Body of pancreas (tissue), 4 donors: ENCODE data around the gene SLC22A5.

Experiments
- POLR2A ChIP-seq, 3 donors: fragments of 450-650 bp; IDR thresholded peaks; one replicate each; pipeline ENCODE4 v1.6.1; 2016; ENCODE audit warnings: antibody characterized with exemption in 3 of 3, mild to moderate bottlenecking in 2 of 3
- TF ChIP-seq, protein P1 (sequence below), 7 experiments: fragments of 450-650 bp in 4 of 7; fragments of 200-600 bp in 3 of 7; sonication (generic) in 3 of 7; IDR thresholded peaks; one replicate each; pipeline ENCODE4 v1.5.1; 2016 to 2019; ENCODE audit warnings: antibody characterized with exemption in 7 of 7

DNA sequence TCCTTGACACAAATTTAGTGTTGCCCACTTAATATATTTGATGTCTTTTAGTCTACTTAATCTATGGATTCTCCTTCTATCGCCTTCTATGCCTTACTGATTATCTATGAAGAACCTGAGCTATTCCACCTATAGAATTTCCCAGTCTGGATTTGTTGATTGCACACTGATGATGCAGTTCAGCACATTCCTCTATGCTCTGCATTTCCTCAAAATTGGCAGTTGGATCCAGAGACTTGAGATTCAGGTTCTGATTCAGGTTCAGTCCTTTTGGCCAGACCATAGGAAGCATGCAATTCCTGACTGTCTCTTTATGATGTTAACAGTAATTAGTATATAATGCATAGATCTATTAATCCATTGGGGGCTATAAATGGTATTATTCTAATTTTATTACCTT, 13.8 kb downstream of the SLC22A5 start:
- TF ChIP-seq POLR2A (IDR thresholded peaks at IDR 0.05): no peak
- TF ChIP-seq, protein P1, sequence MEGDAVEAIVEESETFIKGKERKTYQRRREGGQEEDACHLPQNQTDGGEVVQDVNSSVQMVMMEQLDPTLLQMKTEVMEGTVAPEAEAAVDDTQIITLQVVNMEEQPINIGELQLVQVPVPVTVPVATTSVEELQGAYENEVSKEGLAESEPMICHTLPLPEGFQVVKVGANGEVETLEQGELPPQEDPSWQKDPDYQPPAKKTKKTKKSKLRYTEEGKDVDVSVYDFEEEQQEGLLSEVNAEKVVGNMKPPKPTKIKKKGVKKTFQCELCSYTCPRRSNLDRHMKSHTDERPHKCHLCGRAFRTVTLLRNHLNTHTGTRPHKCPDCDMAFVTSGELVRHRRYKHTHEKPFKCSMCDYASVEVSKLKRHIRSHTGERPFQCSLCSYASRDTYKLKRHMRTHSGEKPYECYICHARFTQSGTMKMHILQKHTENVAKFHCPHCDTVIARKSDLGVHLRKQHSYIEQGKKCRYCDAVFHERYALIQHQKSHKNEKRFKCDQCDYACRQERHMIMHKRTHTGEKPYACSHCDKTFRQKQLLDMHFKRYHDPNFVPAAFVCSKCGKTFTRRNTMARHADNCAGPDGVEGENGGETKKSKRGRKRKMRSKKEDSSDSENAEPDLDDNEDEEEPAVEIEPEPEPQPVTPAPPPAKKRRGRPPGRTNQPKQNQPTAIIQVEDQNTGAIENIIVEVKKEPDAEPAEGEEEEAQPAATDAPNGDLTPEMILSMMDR (IDR thresholded peaks at IDR 0.05): no peak
